H7 (cell line): ENCODE results near the gene ANP32A. TPM values are rescaled to one million over a fixed set of nuclear protein-coding genes. Genes with fewer than 3 reads are reported as not detected.

Source experiments
- DNase-seq: peaks from one replicate; pipeline ENCODE4 v3.0.0; 2012
- H3K27me3 ChIP-seq: 2 replicates; pipeline ENCODE4 v1.6.0; 2011; ENCODE audit warnings: mild to moderate bottlenecking, low read length; ENCODE audit not compliant: control insufficient read depth, insufficient read depth
- H3K36me3 ChIP-seq: replicated peaks from 2 replicates; pipeline ENCODE4 v1.5.1; 2011; ENCODE audit warnings: low read length; ENCODE audit not compliant: control insufficient read depth, insufficient read depth
- H3K4me3 ChIP-seq: 2 replicates; pipeline ENCODE4 v1.5.1; 2011; ENCODE audit warnings: low read depth, mild to moderate bottlenecking, control low read depth, low read length, moderate library complexity; ENCODE audit not compliant: insufficient read depth
- total RNA-seq: library from RNA; depleted of rRNA; stranded (reverse); fragments of >200 nt; shearing (Covaris generic); gene quantifications from 2 replicates; pipeline ENCODE4 v1.2.3, GENCODE V29; 2014

The ANP32A gene
- total RNA-seq, 1 experiment from 2014 or later, result 107 TPM

DNA sequence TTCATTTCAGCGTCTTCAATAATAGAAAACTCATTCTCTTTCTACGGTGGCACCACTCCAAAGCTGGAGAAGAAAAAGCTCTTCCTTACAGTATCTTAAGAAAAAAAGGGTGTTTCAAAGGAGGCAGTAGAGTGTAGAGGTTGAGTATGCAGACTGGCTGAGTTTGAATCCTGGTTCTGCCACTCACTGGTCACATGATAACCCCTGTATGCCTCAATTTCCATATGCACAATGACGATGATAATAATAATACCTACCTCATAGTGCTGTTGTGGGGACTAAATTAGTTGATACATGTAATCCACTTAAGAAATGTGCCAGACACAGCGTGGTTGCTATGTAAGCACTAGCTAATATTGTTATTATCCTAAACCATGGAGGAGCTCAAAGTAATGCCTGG is 4.5 kb downstream of the ANP32A start:
- no peak for DNase-seq
- H3K27me3 ChIP-seq, result no peaks in the 10 kb centered on the region; the same call in 1 of the 2 replicates
- H3K4me3 ChIP-seq, result no peak overlapping the region
- peaks cover 4% of the 10 kb centered on the region for H3K36me3 ChIP-seq

DNA sequence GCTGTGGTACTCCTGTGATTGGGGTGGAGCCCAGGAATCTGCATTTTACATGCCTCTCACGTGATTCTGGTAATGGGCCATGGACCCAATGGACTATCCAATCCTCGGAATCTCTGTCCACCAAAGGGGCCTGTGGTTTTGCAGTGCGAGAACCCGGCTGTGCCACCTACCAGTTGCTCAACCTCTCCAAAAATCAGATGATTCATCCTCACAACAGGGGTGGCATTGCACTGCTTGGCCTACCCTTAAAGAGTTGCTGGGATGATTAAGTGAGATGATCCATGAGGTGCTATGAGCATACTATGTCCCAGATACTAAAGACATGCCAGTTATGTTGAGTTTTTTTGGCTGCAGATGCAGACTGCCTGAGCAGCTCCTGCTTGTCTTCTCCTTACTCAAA is 5.1 kb downstream of the ANP32A start:
- Histone ChIP-seq H3K27me3 (no peaks in the 10 kb centered on the region; the same call in 1 of the 2 replicates), H3K36me3 (peaks cover 4% of the 10 kb centered on the region), H3K4me3 (no peak overlapping the region)
- peak; percentile 11 for DNase-seq

DNA sequence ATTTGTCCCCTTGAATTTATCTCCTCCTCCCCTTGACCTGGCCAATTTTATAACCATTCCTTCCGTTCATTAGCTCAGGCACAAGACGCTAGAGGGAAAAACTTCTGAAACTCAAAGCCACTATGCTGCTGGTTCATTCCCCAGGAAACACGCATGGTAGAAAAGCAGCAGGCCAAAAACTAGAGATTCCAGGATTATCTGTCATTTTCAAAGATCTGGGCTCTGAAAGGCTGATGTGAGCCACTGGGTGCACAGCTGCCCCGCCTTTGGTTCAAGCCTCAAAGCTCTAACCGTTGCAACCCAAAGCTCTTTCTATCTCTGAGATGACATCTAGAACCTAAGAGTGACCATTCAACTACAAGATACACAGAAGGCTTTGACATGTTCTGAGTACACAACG is 6.1 kb downstream of the ANP32A start:
- H3K27me3 ChIP-seq, result no peaks in the 10 kb centered on the region; the same call in 1 of the 2 replicates
- DNase-seq, result peak; percentile 5
- H3K4me3 ChIP-seq, result no peak overlapping the region
- H3K36me3 ChIP-seq, result peaks cover 4% of the 10 kb centered on the region

- H3K36me3 ChIP-seq, result peaks cover 4% of the 10 kb centered on the region
These were observed 7.9 kb downstream of the ANP32A start for GRCh38 chr15:68812597-68813431.

GRCh38 chr15:68812069-68812468 is 8.6 kb downstream of the ANP32A start:
- Histone ChIP-seq H3K4me3 (no peak overlapping the region), H3K27me3 (no peaks in the 10 kb centered on the region), H3K36me3 (peaks cover 4% of the 10 kb centered on the region)
- DNase-seq, result peak; percentile 5

More at GRCh38 chr15:68812597-68813431, 7.9 kb downstream of the ANP32A start:
- Histone ChIP-seq H3K4me3 (no peak overlapping the region), H3K27me3 (no peaks in the 10 kb centered on the region)
- DNase-seq, result peak; percentile 3

GRCh38 chr15:68809517-68809916 is 11.2 kb downstream of the ANP32A start:
- Histone ChIP-seq H3K27me3 (no peaks in the 10 kb centered on the region), H3K4me3 (no peak overlapping the region), H3K36me3 (peaks cover 3% of the 10 kb centered on the region)
- peak; percentile 4 for DNase-seq

- H3K4me3 ChIP-seq, result no peak overlapping the region
- peaks cover 3% of the 10 kb centered on the region for H3K36me3 ChIP-seq
- no peak for DNase-seq
- H3K27me3 ChIP-seq, result no peaks in the 10 kb centered on the region
These were observed 11.9 kb downstream of the ANP32A start for GRCh38 chr15:68808770-68809169.

DNA sequence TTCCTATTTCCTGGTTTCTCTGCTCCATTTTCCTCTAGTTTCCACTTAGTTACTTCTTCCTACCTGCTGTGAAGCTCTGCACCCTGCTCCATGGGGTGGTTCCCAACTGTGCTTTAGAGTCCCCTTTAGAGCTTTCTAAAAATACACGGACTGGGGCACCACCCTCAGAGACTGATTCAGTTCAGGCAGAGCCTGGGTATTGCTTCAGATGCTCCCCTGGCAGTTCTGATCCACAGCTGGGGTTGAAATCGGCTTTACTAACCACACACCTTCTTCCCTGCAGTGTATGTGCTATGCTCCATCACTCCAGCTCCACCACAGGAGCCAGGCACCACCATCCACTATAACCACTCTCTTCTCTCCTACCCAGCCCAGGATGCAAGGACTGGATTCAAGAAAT is 12.6 kb downstream of the ANP32A start:
- no peak overlapping the region for H3K4me3 ChIP-seq
- peaks cover 3% of the 10 kb centered on the region for H3K36me3 ChIP-seq
- DNase-seq, result no peak
- H3K27me3 ChIP-seq, result no peaks in the 10 kb centered on the region

- Histone ChIP-seq H3K4me3 (no peak overlapping the region), H3K27me3 (no peaks in the 10 kb centered on the region), H3K36me3 (peaks cover 3% of the 10 kb centered on the region)
- peak; percentile 65 for DNase-seq
These were observed 13.4 kb downstream of the ANP32A start for GRCh38 chr15:68807249-68807648.

DNA sequence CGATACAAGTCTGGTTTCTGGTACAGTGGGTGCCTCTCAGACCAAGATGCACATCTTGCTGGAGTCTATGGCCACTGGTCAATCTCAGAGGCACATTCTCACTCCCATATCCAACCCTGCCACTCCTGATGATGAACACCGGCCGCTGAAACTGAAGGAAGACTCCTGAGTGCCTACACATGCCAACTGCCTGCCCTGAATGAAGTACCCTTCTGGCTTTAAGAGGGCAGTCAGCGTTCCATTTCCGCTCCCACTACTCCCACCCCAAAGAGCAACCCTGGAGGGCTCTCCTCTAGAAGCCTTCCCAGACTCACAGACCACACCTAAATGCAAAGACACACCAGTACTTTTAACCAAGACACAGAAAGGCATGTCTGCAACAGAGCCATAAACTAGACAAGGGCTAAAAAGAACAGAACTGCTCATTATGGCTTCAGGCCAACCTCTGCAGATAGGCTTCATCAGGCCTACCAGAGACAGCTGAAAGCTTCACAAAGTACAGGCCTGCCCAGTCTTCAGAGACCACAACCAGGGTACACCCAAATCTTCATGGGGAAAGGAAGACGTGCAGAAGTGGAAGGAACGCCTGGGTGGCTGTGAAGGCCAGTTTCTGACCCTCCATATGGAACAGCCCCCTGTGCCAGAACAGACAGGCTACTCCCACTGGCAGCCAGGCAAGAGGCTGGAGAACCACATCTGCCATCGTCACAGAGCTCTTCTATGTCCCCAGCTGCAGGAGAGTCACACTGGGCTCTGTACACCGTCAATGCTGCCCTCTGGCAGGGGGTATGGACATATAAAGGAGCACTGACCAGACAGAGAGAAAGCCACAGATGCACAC is 14.3 kb downstream of the ANP32A start:
- no peak for DNase-seq
- no peak overlapping the region for H3K4me3 ChIP-seq
- no peaks in the 10 kb centered on the region for H3K27me3 ChIP-seq
- peaks cover 3% of the 10 kb centered on the region for H3K36me3 ChIP-seq

GRCh38 chr15:68802373-68802772 is 18.3 kb downstream of the ANP32A start:
- no peak for DNase-seq
- Histone ChIP-seq H3K36me3 (peaks cover 5% of the 10 kb centered on the region), H3K27me3 (no peaks in the 10 kb centered on the region), H3K4me3 (no peak overlapping the region)

DNA sequence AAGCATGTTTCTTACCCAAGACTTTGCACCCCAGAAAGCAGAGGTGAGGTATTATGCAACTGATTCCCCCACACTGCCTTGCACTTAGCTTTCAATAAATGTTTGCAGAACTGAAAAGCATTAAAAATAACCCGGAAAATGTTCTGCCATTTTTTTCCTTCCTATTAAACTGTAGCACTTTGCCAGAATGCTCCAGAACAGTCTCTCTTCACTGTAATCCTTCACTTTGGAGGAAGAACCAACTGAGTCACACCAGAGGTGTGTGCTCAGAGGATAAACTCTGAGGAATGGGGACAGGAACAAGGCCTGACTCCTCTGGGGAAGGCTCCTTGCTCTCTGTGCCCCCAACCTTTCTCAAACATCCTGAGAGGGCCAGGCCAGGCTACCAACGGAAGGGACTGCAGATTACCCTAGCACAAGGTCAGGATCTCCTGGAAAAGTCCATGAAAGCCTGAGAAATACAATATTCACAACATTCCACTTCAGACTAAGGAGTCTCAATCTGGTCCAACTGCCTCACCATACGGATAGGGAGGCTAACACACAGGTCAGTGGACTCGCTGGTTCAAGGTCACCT is 19.0 kb downstream of the ANP32A start:
- H3K4me3 ChIP-seq, result no peak overlapping the region
- H3K36me3 ChIP-seq, result peaks cover 5% of the 10 kb centered on the region
- DNase-seq, result no peak
- H3K27me3 ChIP-seq, result no peaks in the 10 kb centered on the region

GRCh38 chr15:68800875-68801274 is 19.8 kb downstream of the ANP32A start:
- Histone ChIP-seq H3K36me3 (peaks cover 5% of the 10 kb centered on the region), H3K4me3 (no peak overlapping the region), H3K27me3 (no peaks in the 10 kb centered on the region)
- DNase-seq, result no peak

DNA sequence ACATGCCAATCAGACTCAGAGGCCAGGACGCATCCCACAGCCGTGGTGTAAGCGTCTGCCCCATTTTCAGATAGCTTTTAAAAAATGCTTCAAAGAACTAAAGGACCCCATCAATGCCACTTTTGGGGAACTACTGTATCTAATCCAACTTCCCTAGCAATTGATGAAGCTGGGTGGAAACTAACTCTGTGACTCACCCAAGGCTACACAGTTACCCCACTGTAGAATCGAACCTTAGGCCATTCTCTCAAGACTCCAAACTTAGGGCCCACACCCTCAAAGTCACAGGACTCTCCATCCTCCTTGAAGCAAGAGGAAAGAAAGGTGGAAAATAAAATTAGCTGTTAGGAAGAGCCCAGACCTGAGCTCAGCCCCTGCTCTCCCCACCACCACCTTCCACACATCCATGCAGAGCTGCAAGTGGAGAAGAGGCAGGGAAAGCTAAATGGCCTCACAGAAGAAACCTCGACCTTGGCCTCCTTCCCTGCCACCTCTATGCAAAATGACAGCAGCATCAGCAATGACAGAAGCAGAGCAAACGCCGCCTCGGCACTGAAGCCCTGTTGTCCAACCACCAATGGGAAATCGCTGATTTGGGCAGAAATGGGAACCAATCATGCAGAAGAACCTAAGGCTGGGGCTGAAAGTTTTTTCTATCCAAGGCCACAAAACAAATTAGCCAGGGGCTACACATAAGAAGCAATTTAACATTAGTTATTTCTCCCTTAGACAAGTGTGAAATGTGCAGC is 22.2 kb downstream of the ANP32A start:
- DNase-seq, result no peak
- no peak overlapping the region for H3K4me3 ChIP-seq
- no peaks in the 10 kb centered on the region for H3K27me3 ChIP-seq
- peaks cover 2% of the 10 kb centered on the region; the same call in 1 of the 2 replicates for H3K36me3 ChIP-seq
